GM19455 (cell line): Measurements from ENCODE around the gene ENPP6.

Experiments
- ATAC-seq: cut with Tn5 transposase; IDR thresholded peaks from one replicate; pipeline ENCODE4 v1.9.1; 2021; ENCODE audit not compliant: unreplicated experiment

Gene ENPP6

GRCh38 chr4:184192933-184193332 lies 24.7 kb downstream of the ENPP6 start:
- ATAC-seq, result no peak

- no peak for ATAC-seq
These were observed 26.4 kb downstream of the ENPP6 start for GRCh38 chr4:184191267-184191666.

GRCh38 chr4:184190711-184191110 lies 27.0 kb downstream of the ENPP6 start:
- no peak for ATAC-seq

- no peak for ATAC-seq
These were observed 27.7 kb downstream of the ENPP6 start for GRCh38 chr4:184189966-184190365.

- ATAC-seq, result no peak
These were observed 29.0 kb downstream of the ENPP6 start for GRCh38 chr4:184188443-184189400.

- no peak for ATAC-seq
These were observed 40.4 kb downstream of the ENPP6 start for GRCh38 chr4:184177271-184177670.

GRCh38 chr4:184174571-184175488 lies 42.8 kb downstream of the ENPP6 start:
- no peak for ATAC-seq

GRCh38 chr4:184171011-184171410 lies 46.7 kb downstream of the ENPP6 start:
- ATAC-seq, result no peak

GRCh38 chr4:184169225-184169867 lies 48.3 kb downstream of the ENPP6 start:
- no peak for ATAC-seq

GRCh38 chr4:184168406-184169019 lies 49.2 kb downstream of the ENPP6 start:
- ATAC-seq, result peak; percentile 82

GRCh38 chr4:184167576-184167975 lies 50.1 kb downstream of the ENPP6 start:
- ATAC-seq, result no peak

- no peak for ATAC-seq
These were observed 50.9 kb downstream of the ENPP6 start for GRCh38 chr4:184166736-184167135.

GRCh38 chr4:184165291-184165690 lies 52.4 kb downstream of the ENPP6 start:
- no peak for ATAC-seq

- no peak for ATAC-seq
These were observed 53.9 kb downstream of the ENPP6 start for GRCh38 chr4:184163813-184164212.

- no peak for ATAC-seq
These were observed 55.1 kb downstream of the ENPP6 start for GRCh38 chr4:184162596-184162995.

- ATAC-seq, result no peak
These were observed 60.4 kb downstream of the ENPP6 start for GRCh38 chr4:184157322-184157721.

GRCh38 chr4:184156163-184156920 lies 61.3 kb downstream of the ENPP6 start:
- ATAC-seq, result no peak

GRCh38 chr4:184154199-184154598 lies 63.5 kb downstream of the ENPP6 start:
- no peak for ATAC-seq

GRCh38 chr4:184153781-184154180 lies 63.9 kb downstream of the ENPP6 start:
- no peak for ATAC-seq

GRCh38 chr4:184151988-184152485 lies 65.6 kb downstream of the ENPP6 start:
- no peak for ATAC-seq
